HG03432 (cell line): ENCODE measurements around the gene EPN2.

Experiments
- ATAC-seq: cut with Tn5 transposase; IDR thresholded peaks from one replicate; pipeline ENCODE4 v1.9.1; 2021; ENCODE audit warnings: mild to moderate bottlenecking, moderate library complexity; ENCODE audit not compliant: unreplicated experiment

Gene EPN2

GRCh38 chr17:19377602-19378415 is 140.6 kb downstream of the EPN2 start:
- ATAC-seq: peak; percentile 94

DNA sequence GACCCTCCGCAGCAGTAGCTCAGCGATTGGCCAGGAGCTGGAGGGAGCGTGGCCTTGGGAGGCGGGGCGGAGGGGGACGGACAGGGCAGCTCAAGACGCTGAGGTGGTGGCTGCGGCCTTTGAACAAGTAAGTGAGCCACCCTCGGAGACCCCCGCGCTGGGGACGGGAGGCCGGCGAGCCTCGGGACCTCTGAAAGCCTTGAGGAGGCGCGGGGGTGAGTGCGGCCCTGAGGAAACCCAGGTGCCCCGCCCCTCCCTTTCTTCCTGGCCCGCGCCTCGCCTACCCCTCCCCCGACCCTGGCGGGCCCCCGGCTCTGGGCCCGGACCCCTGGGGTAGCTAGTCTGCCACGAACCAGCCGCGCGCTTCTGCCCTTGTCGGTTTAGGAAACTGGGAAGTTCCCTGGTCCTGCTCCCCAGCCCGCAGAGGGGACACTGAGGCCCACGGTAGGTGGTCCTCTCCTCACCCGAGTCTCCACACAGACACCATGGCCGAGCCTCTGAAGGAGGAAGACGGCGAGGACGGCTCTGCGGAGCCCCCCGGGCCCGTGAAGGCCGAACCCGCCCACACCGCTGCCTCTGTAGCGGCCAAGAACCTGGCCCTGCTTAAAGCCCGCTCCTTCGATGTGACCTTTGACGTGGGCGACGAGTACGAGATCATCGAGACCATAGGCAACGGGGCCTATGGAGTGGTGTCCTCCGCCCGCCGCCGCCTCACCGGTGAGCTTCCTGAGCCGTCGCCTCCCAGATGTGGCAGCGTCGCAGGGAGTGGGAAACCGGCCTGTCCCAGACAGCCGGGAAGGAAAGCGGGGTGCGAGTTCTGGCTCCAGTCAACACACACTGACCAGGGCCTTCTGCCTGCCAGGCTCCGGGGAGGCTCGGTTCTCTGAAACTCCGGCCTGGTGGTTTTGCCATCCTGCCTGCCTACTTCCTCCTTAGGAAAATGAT is 141.5 kb downstream of the EPN2 start, which contains the start of gene MAPK7:
MAPK7 (plus strand) TSS at position 83 of the 945 bp plus-strand sequence; CDS start at position 486, 403 bp downstream.
- peak; percentile 23 for ATAC-seq

- ATAC-seq: no peak
These were observed 142.3 kb downstream of the EPN2 start for GRCh38 chr17:19379361-19380065.

- ATAC-seq: no peak
These were observed 143.5 kb downstream of the EPN2 start for GRCh38 chr17:19380481-19381301.

GRCh38 chr17:19381361-19381740 is 144.2 kb downstream of the EPN2 start:
- no peak for ATAC-seq

DNA sequence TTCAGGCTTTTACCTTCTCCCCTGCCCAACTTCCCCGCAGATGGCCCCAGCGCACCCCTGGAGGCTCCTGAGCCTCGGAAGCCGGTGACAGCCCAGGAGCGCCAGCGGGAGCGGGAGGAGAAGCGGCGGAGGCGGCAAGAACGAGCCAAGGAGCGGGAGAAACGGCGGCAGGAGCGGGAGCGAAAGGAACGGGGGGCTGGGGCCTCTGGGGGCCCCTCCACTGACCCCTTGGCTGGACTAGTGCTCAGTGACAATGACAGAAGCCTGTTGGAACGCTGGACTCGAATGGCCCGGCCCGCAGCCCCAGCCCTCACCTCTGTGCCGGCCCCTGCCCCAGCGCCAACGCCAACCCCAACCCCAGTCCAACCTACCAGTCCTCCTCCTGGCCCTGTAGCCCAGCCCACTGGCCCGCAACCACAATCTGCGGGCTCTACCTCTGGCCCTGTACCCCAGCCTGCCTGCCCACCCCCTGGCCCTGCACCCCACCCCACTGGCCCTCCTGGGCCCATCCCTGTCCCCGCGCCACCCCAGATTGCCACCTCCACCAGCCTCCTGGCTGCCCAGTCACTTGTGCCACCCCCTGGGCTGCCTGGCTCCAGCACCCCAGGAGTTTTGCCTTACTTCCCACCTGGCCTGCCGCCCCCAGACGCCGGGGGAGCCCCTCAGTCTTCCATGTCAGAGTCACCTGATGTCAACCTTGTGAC is 144.7 kb downstream of the EPN2 start:
- no peak for ATAC-seq

GRCh38 chr17:19382531-19383444 is 145.6 kb downstream of the EPN2 start:
- ATAC-seq: no peak

DNA sequence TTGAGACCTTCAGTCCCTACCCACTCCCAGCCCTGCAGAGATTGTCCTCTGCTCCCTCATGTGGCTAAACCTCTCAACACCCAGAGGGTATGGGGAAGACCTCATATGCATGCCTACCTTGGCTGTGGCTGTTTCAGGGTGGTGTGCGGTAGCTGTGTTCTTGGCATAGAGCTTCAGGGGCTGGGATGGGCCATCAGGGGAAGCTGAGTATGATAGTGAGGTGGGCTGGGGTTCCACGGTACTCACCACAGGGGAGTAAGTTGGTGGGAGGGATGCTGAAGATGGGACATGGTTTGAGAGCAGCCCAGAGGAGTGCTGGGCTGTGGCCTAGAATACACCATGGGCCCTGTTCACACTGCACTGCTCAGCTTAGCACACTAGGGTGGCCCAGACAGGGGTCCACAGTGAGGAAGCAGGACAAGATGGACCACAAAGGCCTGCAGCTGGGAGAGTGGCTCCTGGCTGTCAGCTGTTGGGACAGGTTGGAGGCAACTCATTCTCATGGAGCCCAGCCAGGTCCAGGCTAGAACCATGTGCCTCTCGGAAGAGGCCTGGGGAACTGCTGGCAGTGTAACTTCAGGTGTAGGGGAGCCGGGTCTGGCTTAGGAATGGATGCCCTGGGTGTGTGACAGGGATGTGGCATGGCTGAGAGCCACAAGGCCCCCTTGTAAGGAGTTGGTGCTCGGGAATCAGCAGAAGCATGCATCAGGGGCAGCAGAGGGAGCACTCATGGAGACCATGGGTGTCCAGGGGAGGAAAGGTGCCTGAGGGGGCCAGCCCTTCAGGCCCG is 146.7 kb downstream of the EPN2 start:
- ATAC-seq: no peak

- no peak for ATAC-seq
These were observed 147.7 kb downstream of the EPN2 start for GRCh38 chr17:19384723-19385391.

DNA sequence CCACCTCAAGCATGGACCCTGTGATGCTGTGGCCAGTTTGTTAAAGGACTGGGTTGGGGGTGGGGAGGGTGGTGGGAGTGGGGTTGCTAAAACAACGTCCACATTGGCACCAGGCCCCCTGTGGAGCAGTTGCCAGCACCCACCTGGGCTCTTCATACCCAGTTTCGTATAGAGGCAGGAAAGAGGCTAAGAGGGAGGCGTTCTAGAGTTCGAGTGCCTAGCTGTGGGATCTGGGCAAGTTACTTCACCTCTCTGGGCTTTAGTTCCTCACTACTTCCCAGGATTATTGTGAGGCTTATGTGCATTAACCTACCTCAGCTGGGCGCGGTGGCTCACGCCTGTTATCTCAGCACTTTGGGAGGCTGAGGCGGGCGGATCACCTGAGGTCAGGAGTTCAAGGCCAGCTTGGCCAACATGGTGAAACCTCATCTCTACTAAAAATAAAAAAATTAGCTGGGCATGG is 148.4 kb downstream of the EPN2 start:
- no peak for ATAC-seq
